Gastrocnemius medialis (tissue), 4 donors: ENCODE results near the gene MYO1D.

Experiments used
- CTCF ChIP-seq, 5 experiments: fragments of 450-650 bp in 3 of 5; fragments of 200-600 bp in 2 of 5; sonication (generic) in 2 of 5; IDR thresholded peaks in 4 of 5; conservative IDR thresholded peaks in 1 of 5; 1 replicate in 4 of 5; 2 replicates in 1 of 5; pipeline ENCODE4 v1.5.1; 2016 to 2019; ENCODE audit warnings: antibody characterized with exemption in 5 of 5, mild to moderate bottlenecking in 3 of 5, moderate library complexity in 3 of 5
- POLR2A ChIP-seq, 2 donors: fragments of 450-650 bp; IDR thresholded peaks; one replicate each; pipeline ENCODE4 v1.6.1; 2017; ENCODE audit warnings: antibody characterized with exemption in 2 of 2, mild to moderate bottlenecking in 2 of 2, moderate library complexity in 2 of 2

DNA sequence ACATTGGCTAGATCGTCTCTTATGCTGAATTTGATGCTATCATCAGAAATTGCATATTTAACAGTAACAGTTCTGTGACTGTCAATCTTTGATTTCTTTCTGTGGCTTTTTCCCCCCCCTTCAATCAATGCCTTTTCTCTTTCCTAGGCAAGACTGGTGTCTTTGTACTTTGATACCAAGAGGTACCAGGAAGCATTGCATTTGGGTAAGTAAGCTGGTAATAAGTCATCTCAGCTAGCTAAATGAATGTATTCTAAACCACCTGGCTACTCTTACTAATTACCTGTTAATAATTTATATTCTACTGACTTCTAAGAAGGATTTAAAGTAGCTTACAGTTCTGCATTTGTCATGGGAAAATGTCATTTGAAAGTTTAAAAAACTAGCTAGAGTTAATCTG lies 412.6 kb downstream of the MYO1D start:
- TF ChIP-seq POLR2A (IDR thresholded peaks at IDR 0.05) (no peak), CTCF (IDR thresholded peaks at IDR 0.05 in 4 of 5, conservative IDR thresholded peaks at IDR 0.05 in 1 of 5) (no peak)
